DMS 273 treated with DMSO at 0.1 percent for 48 hours (cell line): ENCODE measurements around the gene CYS1.
"Not testable (repeated sequence)": the region's sequence is repeated elsewhere in the genome, so short reads cannot be mapped to it uniquely, and the experiment has no call there.

Experiments
- DNase-seq: peaks from one replicate; lab custom pipeline; 2025; lab: John Stamatoyannopoulos, UW

Gene CYS1

DNA sequence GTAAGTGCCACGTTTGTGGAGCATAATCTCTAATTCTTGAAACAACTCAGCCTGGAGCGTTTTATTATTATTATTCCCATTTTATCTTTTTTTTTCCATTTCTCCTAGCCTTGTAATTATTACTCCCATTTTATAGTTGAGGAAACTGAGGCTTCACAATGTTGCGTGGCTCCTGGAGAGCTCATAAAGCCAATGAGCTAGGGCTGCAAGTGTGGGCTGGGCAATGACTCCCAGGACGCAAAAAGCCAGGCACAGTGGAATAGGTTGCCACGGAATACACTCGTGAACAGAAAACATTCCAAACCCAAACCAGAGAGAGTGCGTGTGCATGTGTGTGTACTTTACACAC lies 50.4 kb downstream of the CYS1 start:
- DNase-seq: no peak

DNA sequence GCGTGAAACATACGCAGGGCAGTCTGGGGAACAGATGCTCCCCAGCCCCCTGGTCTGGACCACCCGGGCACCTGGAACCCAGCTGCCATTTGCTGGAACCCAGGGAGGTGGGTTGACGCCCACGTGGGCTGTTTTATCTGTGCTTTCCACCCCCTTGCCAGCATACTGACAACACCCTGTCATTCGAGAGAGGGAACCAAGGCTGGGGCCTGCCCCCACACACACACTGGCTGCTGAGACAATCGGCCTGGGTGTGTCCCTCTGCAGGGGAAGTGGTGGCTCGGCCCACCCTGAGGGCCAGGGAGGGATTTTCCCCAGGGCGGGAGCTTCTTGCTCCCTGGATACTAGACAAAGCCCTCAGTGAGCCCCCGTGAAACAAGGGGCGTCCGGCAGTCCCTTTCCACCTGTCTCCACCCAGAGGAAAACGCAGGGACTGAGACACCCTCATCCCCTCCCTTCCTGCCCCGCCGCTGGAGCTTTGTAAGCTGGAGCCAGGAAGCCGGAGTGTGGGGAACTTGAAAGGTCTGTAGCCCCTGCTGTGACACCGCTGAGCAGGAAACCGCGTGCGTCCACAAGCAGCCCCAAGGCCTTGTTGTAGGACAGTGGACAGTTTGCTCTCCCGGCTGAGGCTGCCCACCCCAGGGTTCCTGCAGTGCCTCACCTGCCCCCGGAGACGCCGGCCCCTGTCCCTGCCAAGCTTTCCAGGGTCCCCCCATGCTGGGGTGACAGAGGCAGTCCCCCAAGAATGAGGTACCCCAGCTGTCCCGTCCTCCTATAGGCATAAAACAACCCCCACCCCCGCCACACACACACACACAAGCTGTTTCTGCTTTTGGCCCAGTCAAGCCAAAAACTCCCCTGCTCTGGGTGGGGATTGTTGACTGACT lies 51.0 kb downstream of the CYS1 start:
- DNase-seq: no peak

DNA sequence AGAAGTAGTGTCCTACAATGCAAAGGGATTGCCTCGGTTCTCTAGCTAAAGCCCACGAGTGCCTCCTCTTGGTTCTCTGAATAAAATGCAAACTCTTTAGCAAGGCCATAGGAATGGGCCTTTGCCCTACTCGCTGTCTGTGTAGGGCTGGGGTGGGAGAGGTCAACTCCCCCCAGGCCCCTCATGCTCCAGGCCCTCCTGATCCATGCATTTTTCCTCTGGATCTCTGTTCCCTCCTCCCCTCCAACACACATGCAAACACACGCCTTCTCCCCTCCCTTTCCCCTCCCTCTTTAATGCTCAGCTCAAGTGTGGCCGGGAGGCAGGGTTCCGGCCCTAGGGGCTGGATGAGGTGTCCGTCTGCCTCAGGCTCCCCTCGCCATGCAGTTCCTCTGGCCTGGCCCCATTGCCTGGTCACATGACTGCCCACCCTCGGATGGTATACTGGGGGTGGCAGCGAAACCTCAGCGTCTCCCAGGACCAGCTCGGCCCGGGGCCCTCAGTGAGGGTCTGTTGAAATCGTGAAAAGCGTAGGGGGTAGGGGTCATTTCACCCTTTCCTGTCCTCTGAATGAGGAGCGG lies 51.7 kb downstream of the CYS1 start:
- no peak for DNase-seq

DNA sequence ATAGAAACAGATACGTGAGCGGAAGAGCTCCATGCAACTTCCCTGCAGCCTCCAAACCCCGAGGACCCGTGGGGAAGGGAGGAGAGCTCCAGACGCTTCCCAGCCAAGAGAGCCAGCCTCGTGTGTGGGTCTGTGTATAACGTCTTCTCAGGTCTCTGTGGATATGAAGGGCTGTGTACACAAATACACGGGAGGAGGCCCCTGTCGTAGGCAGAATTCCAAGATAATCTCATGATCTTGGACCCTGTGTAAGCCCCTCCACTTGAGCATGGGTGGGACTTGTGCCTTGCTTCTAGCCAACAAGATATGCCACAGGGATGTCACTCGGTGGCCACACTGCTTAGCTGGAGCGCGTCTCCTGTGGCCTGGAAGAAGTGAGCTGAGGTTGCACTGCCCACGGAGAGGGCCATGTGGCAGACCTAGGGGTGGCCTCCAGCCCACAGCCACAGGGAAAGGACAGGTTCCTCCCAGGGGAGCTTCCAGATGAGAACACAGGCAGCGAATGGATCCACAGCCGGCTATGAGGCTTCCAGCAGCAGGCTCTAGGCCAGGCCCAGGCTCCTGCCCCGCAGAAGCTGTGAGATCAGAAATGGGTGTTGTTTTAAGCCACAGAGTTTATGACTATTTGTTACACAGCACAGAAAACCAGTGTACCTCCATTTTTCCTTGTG lies 52.4 kb downstream of the CYS1 start:
- DNase-seq: no peak

DNA sequence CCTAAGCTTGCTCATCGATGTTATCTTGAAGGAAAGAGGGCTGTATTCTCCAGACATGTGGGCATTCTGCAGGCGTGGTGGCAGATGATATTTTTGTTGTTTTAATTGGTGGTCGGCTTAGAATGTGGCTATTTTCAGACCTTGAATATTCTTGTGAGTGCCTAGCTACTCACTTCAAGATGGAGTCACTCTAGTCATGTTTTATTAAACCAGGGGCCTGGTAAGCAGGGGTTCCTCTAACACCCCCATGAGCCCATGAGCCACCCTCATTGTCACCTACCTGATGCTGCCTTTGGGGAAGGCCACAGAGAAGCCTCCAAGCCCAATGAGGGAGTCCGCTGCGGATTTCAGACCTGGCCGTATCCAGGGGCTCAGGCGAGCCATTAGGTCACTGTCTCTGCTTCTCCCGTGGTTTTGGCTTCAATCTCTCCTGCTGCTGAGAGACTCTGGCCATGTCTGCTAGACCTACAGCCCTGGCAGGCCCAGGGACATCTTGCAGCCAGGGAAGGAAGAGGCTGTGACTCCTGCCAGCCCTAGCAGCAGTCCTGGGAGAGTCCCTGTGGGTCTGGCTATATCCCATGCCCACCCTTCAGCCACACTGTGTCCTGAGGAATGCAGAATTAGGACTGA lies 53.2 kb downstream of the CYS1 start:
- no peak for DNase-seq

DNA sequence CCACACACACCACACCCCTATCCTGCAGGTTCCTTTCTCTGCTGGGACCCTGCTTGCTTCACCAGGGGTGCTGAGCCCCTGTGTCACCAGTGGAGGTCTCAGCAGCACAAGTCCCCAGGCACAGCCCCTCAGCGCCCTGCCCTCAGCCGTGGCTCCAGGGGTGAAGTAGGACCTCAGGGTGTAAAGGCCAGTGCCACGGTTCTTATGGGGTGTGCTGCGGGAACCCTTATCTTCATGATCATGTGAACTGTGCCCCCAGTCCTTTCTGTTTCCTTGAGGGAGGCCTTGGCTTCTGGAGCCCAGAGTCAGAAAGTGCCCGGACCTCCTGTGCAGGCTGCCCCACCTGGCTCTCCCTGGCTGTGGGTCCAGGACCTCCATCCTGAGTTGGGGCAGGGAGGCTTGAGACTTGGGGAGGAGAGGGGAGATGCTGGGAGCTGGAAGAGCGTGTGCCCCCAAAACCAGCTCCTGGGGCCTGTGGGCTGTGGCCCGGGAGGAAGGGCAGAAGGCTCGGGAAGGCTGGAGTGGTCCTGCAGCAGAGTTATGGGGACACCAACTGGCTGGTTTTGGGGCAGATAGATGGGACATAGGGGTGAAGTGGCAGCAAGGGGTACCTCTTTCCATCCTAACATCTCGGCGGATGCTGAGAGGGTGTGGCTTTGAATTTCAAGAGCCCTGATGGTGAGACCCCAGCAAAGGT lies 57.1 kb downstream of the CYS1 start:
- DNase-seq: no peak

DNA sequence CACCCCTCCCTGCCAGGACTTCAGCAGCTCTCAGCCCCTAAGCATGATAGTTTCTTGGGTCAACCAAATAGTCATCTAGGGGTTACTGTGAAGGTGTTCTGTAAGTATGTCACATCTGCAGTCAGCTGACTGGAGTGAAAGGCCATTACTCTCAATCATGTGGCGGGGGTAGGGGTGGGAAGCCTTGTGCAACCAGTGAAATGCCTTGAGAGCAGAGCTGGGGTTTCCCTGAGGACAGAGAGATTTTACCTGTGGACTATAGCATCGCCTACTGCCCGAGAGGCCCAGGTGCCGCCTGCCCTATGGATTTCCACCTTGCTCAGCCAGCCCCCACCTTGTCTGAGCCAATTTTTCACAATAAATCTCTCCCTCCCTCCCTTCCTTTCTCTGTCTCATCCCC lies 57.8 kb downstream of the CYS1 start:
- no peak for DNase-seq

DNA sequence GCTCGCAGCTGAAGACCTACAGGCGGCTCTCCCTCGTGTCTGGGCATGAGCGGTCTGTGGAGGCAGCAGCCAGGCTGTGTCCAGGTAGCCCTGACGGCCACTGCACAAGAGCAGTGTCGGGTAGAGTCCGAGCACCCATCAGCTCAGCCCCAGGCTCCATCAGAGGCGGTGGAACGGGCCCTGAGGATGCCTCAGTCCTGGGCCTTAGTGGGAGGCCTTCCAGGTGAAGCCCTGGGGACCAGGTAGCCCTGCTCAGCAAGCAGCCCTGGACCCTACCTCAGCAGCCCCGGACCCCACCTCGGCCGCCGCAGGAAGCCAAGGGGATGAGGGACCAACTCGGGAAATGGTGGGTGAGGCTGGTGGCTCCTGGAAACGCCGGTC lies 58.2 kb downstream of the CYS1 start:
- no peak for DNase-seq

DNA sequence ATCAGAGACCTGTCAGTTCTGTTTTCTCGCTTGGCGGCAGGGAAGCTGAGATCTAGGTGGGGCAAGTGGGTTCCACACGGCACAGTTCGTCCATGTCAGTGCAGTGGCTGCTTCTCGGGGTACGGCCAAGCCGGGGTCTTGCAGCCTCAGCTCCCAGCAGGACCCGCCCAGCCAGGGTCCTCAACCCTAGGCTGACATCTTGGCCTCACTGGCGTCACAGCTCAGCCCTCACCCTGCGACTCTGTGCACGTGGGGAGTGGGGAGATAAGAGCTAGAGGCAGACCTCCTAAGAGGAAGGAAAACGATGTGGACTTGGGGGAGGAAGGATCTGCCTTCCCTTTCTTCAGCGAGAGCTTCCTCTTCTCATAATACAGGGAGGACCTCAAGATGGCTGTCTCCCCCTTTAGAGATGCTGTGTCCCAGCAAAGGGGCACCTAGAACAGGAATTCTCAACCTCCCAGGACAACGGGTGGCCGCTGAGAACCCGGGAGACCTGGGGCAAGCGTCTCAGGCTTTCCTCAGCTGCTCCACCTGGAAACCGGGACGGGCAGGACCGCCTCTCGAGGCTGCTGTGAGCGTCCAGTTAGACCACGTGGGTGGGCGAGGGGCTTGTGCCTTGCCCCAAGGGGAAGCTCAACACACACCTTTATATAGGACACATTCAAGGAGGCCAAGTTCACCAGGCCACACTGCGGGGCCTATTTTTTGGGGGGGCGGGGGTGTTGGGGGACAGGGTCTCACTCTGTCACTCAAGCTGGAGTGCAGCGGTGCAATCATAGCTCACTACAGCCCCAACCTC lies 60.4 kb downstream of the CYS1 start:
- DNase-seq: no peak

DNA sequence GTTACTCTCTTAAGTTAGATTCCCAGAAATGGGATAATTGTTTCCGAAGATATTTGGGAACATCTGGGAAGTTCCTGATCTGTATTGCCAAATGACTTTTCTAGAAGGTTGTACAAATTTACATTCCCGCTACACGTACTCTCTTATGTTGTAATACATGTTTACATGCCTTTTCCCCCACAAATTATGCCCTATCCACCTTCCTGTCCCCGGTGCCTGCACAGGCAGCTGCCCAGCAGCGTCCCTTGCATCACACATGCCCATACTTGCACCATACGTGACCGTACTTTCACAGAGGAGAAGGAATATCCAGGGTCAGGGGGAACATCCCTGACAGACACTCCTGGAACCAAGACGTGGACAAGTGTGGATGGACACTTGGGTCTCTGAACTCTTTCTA lies 61.0 kb downstream of the CYS1 start:
- no peak for DNase-seq

DNA sequence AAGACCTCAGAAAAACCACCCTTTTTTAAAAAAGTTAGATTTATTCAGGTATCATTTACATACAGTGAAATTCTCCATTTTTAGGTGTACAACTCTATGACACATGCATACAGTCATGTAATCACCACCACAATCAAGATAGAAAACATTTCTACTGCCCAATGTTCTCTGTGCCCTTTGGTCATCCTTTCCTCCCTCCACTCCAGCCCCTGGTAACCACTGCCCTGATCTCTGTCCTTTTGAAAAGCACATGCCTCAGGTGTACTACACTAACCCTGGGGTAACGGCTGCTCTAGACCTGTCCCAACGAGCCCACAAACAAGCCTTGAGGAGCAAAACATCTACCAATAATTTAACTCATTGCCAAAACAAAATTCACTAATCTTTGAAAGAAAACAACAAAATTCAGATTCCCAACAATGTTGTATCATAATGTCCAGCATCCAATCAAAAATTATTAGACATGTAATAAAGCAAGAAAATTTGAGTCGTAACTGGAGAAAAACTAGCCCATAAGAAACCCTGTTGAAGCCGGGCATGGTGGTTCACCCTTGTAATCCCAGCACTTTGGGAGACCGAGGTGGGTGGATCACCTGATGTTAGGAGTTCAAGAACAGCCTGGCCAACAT lies 62.8 kb downstream of the CYS1 start:
- DNase-seq: no peak

DNA sequence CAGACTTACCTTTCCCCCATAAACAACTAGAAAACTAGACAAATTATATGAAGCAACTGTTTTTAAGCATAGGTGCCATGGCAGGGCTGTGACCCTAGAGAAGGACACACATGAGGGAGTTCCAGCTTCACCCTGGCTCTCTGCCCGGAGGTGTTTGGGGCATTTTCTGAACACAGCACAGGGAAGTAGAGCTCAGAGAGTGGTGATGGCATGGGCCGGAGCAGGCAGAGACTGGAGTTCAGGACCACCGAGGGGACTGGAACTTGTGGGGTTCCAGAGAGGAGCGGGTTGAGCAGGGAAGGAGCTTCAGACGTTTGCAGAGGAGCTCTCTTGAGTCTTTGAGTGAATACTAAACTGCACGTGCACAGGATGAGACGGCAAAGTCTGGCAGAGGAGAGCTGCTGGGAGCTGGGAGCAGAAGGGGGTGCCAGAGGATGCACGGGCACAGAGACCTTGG lies 63.4 kb downstream of the CYS1 start:
- no peak for DNase-seq

DNA sequence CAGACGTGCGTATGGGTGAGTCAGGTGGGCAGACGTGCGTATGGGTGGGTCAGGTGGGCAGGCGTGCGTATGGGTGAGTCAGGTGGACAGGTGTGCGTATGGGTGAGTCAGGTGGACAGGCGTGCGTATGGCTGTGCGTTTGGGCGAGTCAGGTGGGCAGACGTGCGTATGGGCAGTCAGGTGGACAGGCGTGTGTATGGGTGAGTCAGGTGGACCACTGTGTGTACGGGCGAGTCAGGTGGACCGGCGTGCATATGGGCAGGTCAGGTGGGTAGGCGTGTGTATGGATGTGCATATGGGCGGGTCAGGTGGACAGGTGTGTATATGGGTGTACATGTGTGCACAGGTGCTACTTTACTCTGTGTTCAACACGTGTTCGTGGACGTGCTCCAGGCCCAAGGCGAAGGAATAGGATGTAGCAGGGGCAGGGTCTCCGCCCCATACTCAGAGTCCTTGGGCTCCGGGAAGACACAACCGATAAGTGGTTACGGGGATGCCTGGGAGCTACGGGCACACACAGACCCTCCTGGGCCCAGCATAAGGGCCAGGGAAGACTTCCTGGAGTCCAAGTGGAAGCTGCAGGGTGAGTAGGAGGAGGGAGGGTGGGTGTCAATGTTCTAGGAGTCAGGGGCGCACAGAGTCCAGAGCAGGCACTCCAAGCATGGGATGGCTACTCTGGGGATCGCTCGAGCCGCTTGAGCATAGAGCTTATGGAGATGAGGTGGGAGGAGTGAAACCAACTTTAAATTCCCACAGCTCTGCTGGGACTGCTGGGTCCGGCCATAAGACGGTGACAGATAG lies 64.0 kb downstream of the CYS1 start:
- DNase-seq: no peak

DNA sequence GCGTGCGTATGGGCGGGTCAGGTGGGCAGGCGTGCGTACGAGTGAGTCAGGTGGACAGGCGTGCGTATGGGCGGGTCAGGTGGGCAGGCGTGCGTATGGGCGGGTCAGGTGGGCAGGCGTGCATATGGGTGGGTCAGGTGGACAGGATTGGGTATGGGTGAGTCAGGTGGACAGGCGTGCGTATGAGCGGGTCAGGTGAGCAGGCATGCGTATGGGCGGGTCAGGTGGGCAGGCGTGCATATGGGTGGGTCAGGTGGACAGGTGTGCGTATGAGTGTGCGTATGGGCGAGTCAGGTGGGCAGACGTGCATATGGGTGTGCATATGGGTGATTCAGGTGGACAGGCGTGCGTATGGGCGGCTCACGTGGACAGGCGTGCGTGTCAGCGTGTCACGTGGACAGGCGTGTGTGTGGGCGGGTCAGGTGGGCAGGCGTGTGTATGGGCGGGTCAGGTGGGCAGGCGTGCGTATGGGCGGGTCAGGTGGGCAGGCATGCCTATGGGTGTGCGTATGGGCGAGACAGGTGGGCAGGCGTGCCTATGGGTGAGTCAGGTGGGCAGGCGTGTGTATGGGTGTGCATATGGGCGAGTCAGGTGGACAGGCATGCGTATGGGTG lies 64.7 kb downstream of the CYS1 start:
- not testable (repeated sequence) for DNase-seq

DNA sequence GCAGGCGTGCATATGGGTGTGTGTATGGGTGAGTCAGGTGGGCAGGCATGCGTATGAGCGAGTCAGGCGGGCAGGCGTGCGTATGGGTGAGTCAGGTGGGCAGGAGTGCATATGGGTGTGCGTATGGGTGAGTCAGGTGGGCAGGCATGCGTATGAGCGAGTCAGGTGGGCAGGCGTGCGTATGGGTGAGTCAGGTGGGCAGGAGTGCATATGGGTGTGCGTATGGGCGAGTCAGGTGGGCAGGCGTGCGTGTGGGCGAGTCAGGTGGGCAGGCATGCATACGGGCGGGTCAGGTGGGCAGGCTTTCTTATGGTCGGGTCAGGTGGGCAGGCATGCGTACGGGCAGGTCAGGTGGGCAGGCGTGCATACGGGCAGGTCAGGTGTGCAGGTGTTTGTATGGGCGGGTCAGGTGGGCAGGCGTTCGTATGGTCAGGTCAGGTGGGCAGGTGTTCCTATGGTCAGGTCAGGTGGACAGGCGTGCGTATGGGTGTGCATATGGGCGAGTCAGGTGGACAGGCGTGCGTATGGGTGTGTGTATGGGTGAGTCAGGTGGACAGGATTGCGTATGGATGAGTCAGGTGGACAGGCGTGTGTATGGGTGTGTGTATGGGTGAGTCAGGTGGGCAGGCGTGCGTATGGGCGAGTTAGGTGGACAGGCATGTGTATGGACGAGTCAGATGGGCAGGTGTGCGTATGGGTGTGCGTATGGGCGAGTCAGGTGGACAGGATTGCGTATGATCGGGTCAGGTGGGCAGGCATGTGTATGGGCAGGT lies 65.6 kb downstream of the CYS1 start:
- DNase-seq: no peak

DNA sequence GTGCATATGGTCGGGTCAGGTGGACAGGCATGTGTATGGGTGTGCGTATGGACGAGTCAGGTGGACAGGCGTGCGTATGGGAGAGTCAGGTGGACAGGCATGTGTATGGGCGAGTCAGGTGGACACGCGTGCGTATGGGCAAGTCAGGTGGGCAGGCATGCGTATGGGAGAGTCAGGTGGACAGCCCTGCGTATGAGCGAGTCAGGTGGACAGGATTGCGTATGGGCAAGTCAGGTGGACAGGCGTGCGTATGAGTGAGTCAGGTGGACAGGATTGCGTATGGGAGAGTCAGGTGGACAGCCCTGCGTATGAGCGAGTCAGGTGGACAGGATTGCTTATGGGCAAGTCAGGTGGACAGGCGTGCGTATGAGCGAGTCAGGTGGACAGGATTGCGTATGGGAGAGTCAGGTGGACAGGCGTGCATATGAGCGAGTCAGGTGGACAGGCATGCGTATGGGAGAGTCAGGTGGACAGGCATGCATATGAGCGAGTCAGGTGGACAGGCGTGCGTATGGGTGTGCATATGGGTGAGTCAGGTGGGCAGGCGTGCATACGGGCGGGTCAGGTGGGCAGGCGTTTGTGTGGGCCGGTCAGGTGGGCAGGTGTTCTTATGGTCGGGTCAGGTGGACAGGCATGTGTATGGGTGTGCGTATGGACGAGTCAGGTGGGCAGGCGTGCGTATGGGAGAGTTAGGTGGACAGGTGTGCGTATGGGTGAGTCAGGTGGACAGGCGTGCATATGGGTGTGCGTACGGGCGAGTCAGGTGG lies 66.4 kb downstream of the CYS1 start:
- DNase-seq: not testable (repeated sequence)

DNA sequence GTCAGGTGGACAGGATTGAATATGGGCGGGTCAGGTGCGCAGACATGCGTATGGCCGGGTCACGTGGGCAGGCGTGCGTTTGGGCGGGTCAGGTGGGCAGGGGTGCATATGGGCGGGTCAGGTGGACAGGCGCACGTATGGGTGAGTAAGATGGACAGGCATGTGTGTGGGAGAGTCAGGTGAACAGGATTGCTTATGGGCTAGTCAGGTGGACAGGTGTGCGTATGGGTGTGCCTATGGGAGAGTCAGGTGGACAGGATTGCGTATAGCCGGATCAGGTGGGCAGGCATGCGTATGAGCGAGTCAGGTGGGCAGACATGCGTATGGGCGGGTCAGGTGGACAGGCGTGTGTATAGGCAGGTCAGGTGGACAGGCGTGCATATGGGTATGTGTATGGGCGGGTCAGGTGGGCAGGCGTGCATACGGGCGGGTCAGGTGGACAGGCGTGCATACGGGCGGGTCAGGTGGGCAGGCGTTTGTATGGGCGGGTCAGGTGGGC lies 67.2 kb downstream of the CYS1 start:
- DNase-seq: no peak
